IMR-90 (cell line): ENCODE data around the gene ETFB. TPM values are rescaled to one million over a fixed set of nuclear protein-coding genes. Genes with fewer than 3 reads are reported as not detected.

Experiments used
- ATAC-seq: fragments of 200-7000 bp; cut with Tn5 transposase; 2 replicates; pipeline ENCODE4 v1.9.1; 2020; ENCODE audit warnings: low read depth, mild to moderate bottlenecking, moderate library complexity
- BruUV-seq: library from RNA; stranded (reverse); fragments of 400-500 nt; replicated peaks from 2 replicates; lab custom pipeline; 2021; lab: Mats Ljungman, UMichigan
- CTCF ChIA-PET: fragments of 300-600 bp; formaldehyde crosslinking; extraction: SDS; loops from one replicate; lab custom pipeline; 2021; ENCODE audit warnings: antibody characterized with exemption; lab: Yijun Ruan, JAX
- POLR2A ChIA-PET: fragments of 300-600 bp; sonication (Branson Sonifier 250); formaldehyde crosslinking; loops from one replicate; lab custom pipeline; 2022; ENCODE audit warnings: antibody characterized with exemption; ENCODE audit not compliant: unreplicated experiment; lab: Charles Lee
- DNase-seq: peaks from one replicate; pipeline ENCODE4 v3.0.0; 2013
- H2AFZ ChIP-seq: replicated peaks from 2 replicates; pipeline ENCODE3; 2013; ENCODE audit warnings: low read length, mild to moderate bottlenecking; ENCODE audit not compliant: poor library complexity
- H2AK5ac ChIP-seq: 2 replicates; pipeline ENCODE4 v1.6.1; 2013; ENCODE audit warnings: low read depth, low read length, inconsistent platforms
- H2AK9ac ChIP-seq: replicated peaks from 2 replicates; pipeline ENCODE3; 2013; ENCODE audit warnings: mild to moderate bottlenecking, low read depth, low read length, moderate library complexity; ENCODE audit not compliant: poor library complexity
- H2BK120ac ChIP-seq: 2 replicates; pipeline ENCODE4 v1.6.1; 2013; ENCODE audit warnings: low read depth, low read length, inconsistent platforms
- H2BK15ac ChIP-seq: 3 replicates; pipeline ENCODE4 v1.6.1; 2013; ENCODE audit warnings: low read depth, low read length, inconsistent platforms
- H2BK20ac ChIP-seq: 2 replicates; pipeline ENCODE4 v1.6.1; 2013; ENCODE audit warnings: low read depth, mild to moderate bottlenecking, inconsistent platforms, low read length, moderate library complexity
- H2BK5ac ChIP-seq: 2 replicates; pipeline ENCODE4 v1.6.1; 2013; ENCODE audit warnings: mild to moderate bottlenecking, low read depth, low read length, inconsistent platforms; ENCODE audit not compliant: poor library complexity, severe bottlenecking
- H3K14ac ChIP-seq: replicated peaks from 2 replicates; pipeline ENCODE4 v1.6.1; 2013; ENCODE audit warnings: low read depth, low read length, inconsistent platforms
- H3K18ac ChIP-seq: 2 replicates; pipeline ENCODE4 v1.6.1; 2013; ENCODE audit warnings: low read depth, low read length, control low read depth
- H3K23ac ChIP-seq: 2 replicates; pipeline ENCODE4 v1.6.1; 2013; ENCODE audit warnings: low read depth, low read length, inconsistent platforms
- H3K27ac ChIP-seq: 2 replicates; pipeline ENCODE4 v1.5.1; 2013; ENCODE audit warnings: mild to moderate bottlenecking, control low read depth, low read length; ENCODE audit not compliant: insufficient read depth
- H3K27me3 ChIP-seq: 2 replicates; pipeline ENCODE4 v1.6.1; 2013; ENCODE audit warnings: low read length; ENCODE audit not compliant: control insufficient read depth, insufficient read depth
- H3K36me3 ChIP-seq: 2 replicates; pipeline ENCODE4 v1.6.1; 2013; ENCODE audit warnings: low read length, mixed read lengths; ENCODE audit not compliant: control insufficient read depth, insufficient read depth
- H3K4ac ChIP-seq: 2 replicates; pipeline ENCODE4 v1.6.1; 2013; ENCODE audit warnings: low read depth, low read length, inconsistent platforms
- H3K4me1 ChIP-seq: 2 replicates; pipeline ENCODE4 v1.6.1; 2013; ENCODE audit warnings: low read length, mixed read lengths; ENCODE audit not compliant: control insufficient read depth, insufficient read depth
- H3K4me2 ChIP-seq: 2 replicates; pipeline ENCODE4 v1.6.1; 2013; ENCODE audit warnings: low read depth, mild to moderate bottlenecking, control low read depth, low read length, moderate library complexity
- H3K4me3 ChIP-seq: 2 replicates; pipeline ENCODE4 v1.5.1; 2013; ENCODE audit warnings: low read depth, mild to moderate bottlenecking, control low read depth, low read length, moderate library complexity; ENCODE audit not compliant: insufficient read depth
- H3K56ac ChIP-seq: 2 replicates; pipeline ENCODE4 v1.6.1; 2013; ENCODE audit warnings: low read length, inconsistent platforms; ENCODE audit not compliant: insufficient read depth; ENCODE audit errors: extremely low read depth
- H3K79me1 ChIP-seq, 2 experiments: 2 replicates each; pipeline ENCODE4 v1.6.1; 2013; ENCODE audit warnings: low read length in 2 of 2, inconsistent platforms in 1 of 2, low read depth in 1 of 2
- H3K9ac ChIP-seq: 2 replicates; pipeline ENCODE4 v1.6.1; 2013; ENCODE audit warnings: low read depth, low read length, control low read depth
- H3K9me1 ChIP-seq: 2 replicates; pipeline ENCODE4 v1.6.1; 2013; ENCODE audit warnings: low read length, inconsistent platforms; ENCODE audit not compliant: insufficient read depth
- H3K9me3 ChIP-seq: 2 replicates; pipeline ENCODE4 v1.6.1; 2013; ENCODE audit warnings: low read length; ENCODE audit not compliant: control insufficient read depth, insufficient read depth
- H4K20me1 ChIP-seq: 2 replicates; pipeline ENCODE4 v1.6.1; 2013; ENCODE audit warnings: low read length, inconsistent platforms; ENCODE audit not compliant: insufficient read depth
- H4K5ac ChIP-seq: 2 replicates; pipeline ENCODE4 v1.6.1; 2013; ENCODE audit warnings: mild to moderate bottlenecking, low read depth, low read length, control low read depth
- H4K8ac ChIP-seq, 2 experiments: 2 replicates each; pipeline ENCODE4 v1.6.1; 2013; ENCODE audit warnings: low read depth in 2 of 2, low read length in 2 of 2, control low read depth in 1 of 2, inconsistent platforms in 1 of 2
- H4K91ac ChIP-seq: 2 replicates; pipeline ENCODE4 v1.6.1; 2013; ENCODE audit warnings: low read depth, low read length, inconsistent platforms; ENCODE audit not compliant: insufficient read depth
- BHLHE40 ChIP-seq: fragments of 150-350 bp; IDR thresholded peaks from 2 replicates; pipeline ENCODE4 v1.6.1; 2016; ENCODE audit warnings: mild to moderate bottlenecking, low read depth, low read length
- CEBPB ChIP-seq: IDR thresholded peaks from 2 replicates; pipeline ENCODE4 v1.6.1; 2012; ENCODE audit warnings: low read depth, low read length, improper control_type of control experiment
- CHD1 ChIP-seq: IDR thresholded peaks from 2 replicates; pipeline ENCODE4 v1.6.1; 2012; ENCODE audit warnings: low read depth, low read length, improper control_type of control experiment
- FOS ChIP-seq: fragments of 150-350 bp; IDR thresholded peaks from 2 replicates; pipeline ENCODE4 v1.6.1; 2016; ENCODE audit warnings: low read depth, low read length
- MAFK ChIP-seq: IDR thresholded peaks from 2 replicates; pipeline ENCODE4 v1.6.1; 2012; ENCODE audit warnings: low read depth, low read length, improper control_type of control experiment
- MAZ ChIP-seq: IDR thresholded peaks from 2 replicates; pipeline ENCODE4 v1.6.1; 2012; ENCODE audit warnings: low read depth, mild to moderate bottlenecking, low read length, improper control_type of control experiment, moderate library complexity, borderline replicate concordance
- MXI1 ChIP-seq: IDR thresholded peaks from 2 replicates; pipeline ENCODE4 v1.6.1; 2012; ENCODE audit warnings: low read depth, mild to moderate bottlenecking, low read length, moderate library complexity, borderline replicate concordance
- NFE2L2 ChIP-seq: fragments of 150-350 bp; IDR thresholded peaks from 2 replicates; pipeline ENCODE4 v1.6.1; 2016; ENCODE audit warnings: low read depth, mild to moderate bottlenecking, low read length
- POLR2A ChIP-seq: IDR thresholded peaks from 2 replicates; pipeline ENCODE4 v1.6.1; 2012; ENCODE audit warnings: mild to moderate bottlenecking, low read depth, low read length
- RAD21 ChIP-seq: IDR thresholded peaks from 2 replicates; pipeline ENCODE4 v1.6.1; 2012; ENCODE audit warnings: low read length, improper control_type of control experiment
- RCOR1 ChIP-seq: IDR thresholded peaks from 2 replicates; pipeline ENCODE4 v1.6.1; 2012; ENCODE audit warnings: mild to moderate bottlenecking, low read length, improper control_type of control experiment; ENCODE audit not compliant: insufficient replicate concordance
- RFX5 ChIP-seq: IDR thresholded peaks from 2 replicates; pipeline ENCODE4 v1.8.0; 2012; ENCODE audit warnings: low read depth, mild to moderate bottlenecking, low read length, moderate library complexity
- SMC3 ChIP-seq: fragments of 150-350 bp; IDR thresholded peaks from 2 replicates; pipeline ENCODE4 v1.6.1; 2016; ENCODE audit warnings: low read depth, mild to moderate bottlenecking, antibody characterized with exemption, low read length, moderate library complexity
- USF2 ChIP-seq: fragments of 150-350 bp; IDR thresholded peaks from 2 replicates; pipeline ENCODE4 v1.6.1; 2017; ENCODE audit warnings: mild to moderate bottlenecking, antibody characterized with exemption, low read length, low read depth
- WGBS, 2 experiments: methylation state at CpG; one replicate each; pipeline versions ENCODE4 v1.1.5 to v1.1.7; 2013; ENCODE audit warnings: missing lambda C conversion rate in 2 of 2; ENCODE audit not compliant: insufficient read length in 1 of 2; ENCODE audit errors: extremely low coverage in 2 of 2; 5-methylcytosine and 5-hydroxymethylcytosine counted together
- dilution Hi-C: fragments of 300-500 bp; cut with HindIII; formaldehyde crosslinking; loops from one replicate; pipeline ENCODE4 v1.14.3; 2018; ENCODE audit warnings: low sequenced_read_pairs; ENCODE audit not compliant: unreplicated experiment
- in situ Hi-C: fragments of 300-500 bp; cut with MboI; formaldehyde crosslinking; loops from 3 replicates; pipeline ENCODE4 v1.14.3; 2019; ENCODE audit warnings: low sequenced_read_pairs, inconsistent platforms, mixed read lengths
- intact Hi-C: fragments of 100-400 bp; cut with micrococcal nuclease; formaldehyde crosslinking; loops from 2 replicates; pipeline ENCODE4 v1.10.0; 2022
- polyA plus RNA-seq, 3 experiments: library from polyadenylated mRNA; depleted of rRNA; stranded (reverse); fragments of >200 nt; gene quantifications; 2 replicates each; pipeline ENCODE4 v1.2.3, GENCODE V29; 2012; ENCODE audit warnings: low replicate concordance in 1 of 3
- total RNA-seq: library from RNA; depleted of rRNA; stranded (reverse); fragments of >200 nt; gene quantifications from 2 replicates; pipeline ENCODE4 v1.2.3, GENCODE V29; 2012
- TF ChIP-seq, protein P1 (sequence below): fragments of 150-350 bp; IDR thresholded peaks from 2 replicates; pipeline ENCODE4 v1.6.1; 2016; ENCODE audit warnings: low read depth, mild to moderate bottlenecking, low read length, moderate library complexity, borderline replicate concordance
- TF ChIP-seq, protein P2 (sequence below): conservative IDR thresholded peaks from 2 replicates; pipeline ENCODE4 v1.5.1; 2012; ENCODE audit warnings: mild to moderate bottlenecking, low read depth, low read length, improper control_type of control experiment

The ETFB gene
- total and polyA plus RNA-seq, 2 of the 4 experiments (the other 2 are of a cell fraction), result 141 to 166 TPM

DNA sequence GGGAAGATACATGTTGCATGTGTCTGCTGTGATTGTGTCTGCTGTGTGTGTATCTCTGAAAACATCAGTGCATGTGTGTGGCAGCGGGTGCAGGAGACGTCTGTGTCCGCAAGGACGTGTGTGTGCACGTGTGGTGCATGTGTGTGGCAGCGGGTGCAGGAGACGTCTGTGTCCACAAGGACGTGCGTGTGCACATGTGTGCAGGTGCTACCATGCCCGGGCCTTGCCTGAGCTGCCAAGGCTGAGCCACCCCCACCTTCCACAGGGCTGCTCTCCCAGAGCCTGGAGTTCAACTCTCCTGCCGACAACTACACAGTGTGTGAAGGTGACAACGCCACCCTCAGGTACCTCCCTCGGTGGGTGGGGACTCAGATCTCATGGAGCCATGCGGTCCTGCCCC, 44.4 kb downstream of the ETFB start:
- Histone ChIP-seq H2BK5ac (no peak overlapping the region), H4K91ac (no peak overlapping the region), H3K9ac (no peak overlapping the region), H3K4me2 (no peak overlapping the region), H3K4me3 (no peak overlapping the region), H3K4ac (no peak overlapping the region), H2BK120ac (no peak overlapping the region), H3K4me1 (no peaks in the 10 kb centered on the region), H2AFZ (no peak overlapping the region), H3K23ac (no peak overlapping the region), H4K8ac (no peak overlapping the region), H2AK5ac (no peak overlapping the region), H3K36me3 (no peaks in the 10 kb centered on the region), H3K9me1 (no peaks in the 10 kb centered on the region), H3K79me1 (no peaks in the 10 kb centered on the region), H3K56ac (no peak overlapping the region), H2BK15ac (no peak overlapping the region), H3K27me3 (no peaks in the 10 kb centered on the region), H2AK9ac (no peak overlapping the region), H3K9me3 (no peaks in the 10 kb centered on the region), H3K14ac (no peak overlapping the region), H3K27ac (no peak overlapping the region), H3K18ac (no peak overlapping the region), H4K5ac (no peak overlapping the region), H2BK20ac (no peak overlapping the region), H4K20me1 (no peaks in the 10 kb centered on the region)
- in situ Hi-C loops, result no loop called here
- CTCF ChIA-PET, result no interaction called here
- ATAC-seq, result no peak
- intact Hi-C loops, result no loop called here
- no TSS peak for BruUV-seq
- POLR2A ChIA-PET, result no interaction called here
- no peak for TF ChIP-seq RCOR1
- TF ChIP-seq CHD1, result no peak
- TF ChIP-seq NFE2L2, result no peak
- TF ChIP-seq RAD21, result no peak
- TF ChIP-seq BHLHE40, result no peak
- no peak for TF ChIP-seq MAZ
- TF ChIP-seq CEBPB, result no peak
- TF ChIP-seq RFX5, result no peak
- TF ChIP-seq, protein P1, sequence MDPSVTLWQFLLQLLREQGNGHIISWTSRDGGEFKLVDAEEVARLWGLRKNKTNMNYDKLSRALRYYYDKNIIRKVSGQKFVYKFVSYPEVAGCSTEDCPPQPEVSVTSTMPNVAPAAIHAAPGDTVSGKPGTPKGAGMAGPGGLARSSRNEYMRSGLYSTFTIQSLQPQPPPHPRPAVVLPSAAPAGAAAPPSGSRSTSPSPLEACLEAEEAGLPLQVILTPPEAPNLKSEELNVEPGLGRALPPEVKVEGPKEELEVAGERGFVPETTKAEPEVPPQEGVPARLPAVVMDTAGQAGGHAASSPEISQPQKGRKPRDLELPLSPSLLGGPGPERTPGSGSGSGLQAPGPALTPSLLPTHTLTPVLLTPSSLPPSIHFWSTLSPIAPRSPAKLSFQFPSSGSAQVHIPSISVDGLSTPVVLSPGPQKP, result no peak
- TF ChIP-seq FOS, result no peak
- TF ChIP-seq, protein P2, sequence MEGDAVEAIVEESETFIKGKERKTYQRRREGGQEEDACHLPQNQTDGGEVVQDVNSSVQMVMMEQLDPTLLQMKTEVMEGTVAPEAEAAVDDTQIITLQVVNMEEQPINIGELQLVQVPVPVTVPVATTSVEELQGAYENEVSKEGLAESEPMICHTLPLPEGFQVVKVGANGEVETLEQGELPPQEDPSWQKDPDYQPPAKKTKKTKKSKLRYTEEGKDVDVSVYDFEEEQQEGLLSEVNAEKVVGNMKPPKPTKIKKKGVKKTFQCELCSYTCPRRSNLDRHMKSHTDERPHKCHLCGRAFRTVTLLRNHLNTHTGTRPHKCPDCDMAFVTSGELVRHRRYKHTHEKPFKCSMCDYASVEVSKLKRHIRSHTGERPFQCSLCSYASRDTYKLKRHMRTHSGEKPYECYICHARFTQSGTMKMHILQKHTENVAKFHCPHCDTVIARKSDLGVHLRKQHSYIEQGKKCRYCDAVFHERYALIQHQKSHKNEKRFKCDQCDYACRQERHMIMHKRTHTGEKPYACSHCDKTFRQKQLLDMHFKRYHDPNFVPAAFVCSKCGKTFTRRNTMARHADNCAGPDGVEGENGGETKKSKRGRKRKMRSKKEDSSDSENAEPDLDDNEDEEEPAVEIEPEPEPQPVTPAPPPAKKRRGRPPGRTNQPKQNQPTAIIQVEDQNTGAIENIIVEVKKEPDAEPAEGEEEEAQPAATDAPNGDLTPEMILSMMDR, result no peak
- TF ChIP-seq MAFK, result no peak
- TF ChIP-seq MXI1, result no peak
- TF ChIP-seq SMC3, result no peak
- no peak for TF ChIP-seq USF2
- no peak for TF ChIP-seq POLR2A
- WGBS, 2 experiments, result 47% methylated on average over 3 of the region's 14 CpGs; no CpG with 5 or more reads in 1 of the 2 experiments
- dilution Hi-C loops, result no loop called here
- DNase-seq, result no peak
